ENCODE measurements around the gene AIFM3. TPM values are rescaled to one million over a fixed set of nuclear protein-coding genes. Genes with fewer than 3 reads are reported as not detected.

The AIFM3 gene
- total RNA-seq, 1 experiment from 2014 or later = 9.7 TPM

GRCh38 chr22:21022955-21023614 is 56.0 kb downstream of the AIFM3 start:
- CTCF ChIA-PET = no interaction called here
- Histone ChIP-seq H2AFZ (ENCODE audit: low read depth, low read length, poor library complexity, severe bottlenecking) (no peak overlapping the region), H3K4me1 (ENCODE audit: control insufficient read depth in 1 of 2, insufficient read depth in 2 of 2, low read length in 2 of 2) (no peaks in the 10 kb centered on the region), H3K27me3 (ENCODE audit: insufficient read depth, low read length) (no peaks in the 10 kb centered on the region), H4K20me1 (ENCODE audit: insufficient read depth) (no peaks in the 10 kb centered on the region), H3K9me3 (ENCODE audit: control insufficient read depth in 1 of 2, insufficient read depth in 1 of 2, low read depth in 1 of 2, low read length in 2 of 2) (no peaks in the 10 kb centered on the region), H3K9me2 (ENCODE audit: insufficient read depth) (no peaks in the 10 kb centered on the region), H3K36me3 (ENCODE audit: control insufficient read depth in 1 of 2, insufficient read depth in 2 of 2, low read length in 2 of 2) (no peaks in the 10 kb centered on the region), H3K4me3 (replicated peaks in 1 of 2; ENCODE audit: low read depth in 1 of 2, low read length in 2 of 2) (no peak overlapping the region), H3K4me2 (ENCODE audit: low read length) (no peak overlapping the region), H3K9ac (ENCODE audit: low read length) (no peak overlapping the region), H3K79me2 (ENCODE audit: insufficient read depth, low read length) (no peaks in the 10 kb centered on the region), H3K27ac (ENCODE audit: low read depth, low read length) (no peak overlapping the region)
- no TSS peak for BruUV-seq (replicated peaks)
- DNase-seq (ENCODE audit: low read depth, low spot score) = no peak
- RAD21 ChIA-PET (ENCODE audit: low non-redundant PET in 1 of 2, low total read pairs in 2 of 2, uncharacterized antibody in 2 of 2, unreplicated experiment in 2 of 2) = no interaction called here
- peak; percentile 57; the same call in 1 of the 2 replicates for ATAC-seq
- intact Hi-C loops (cut with micrococcal nuclease) = no loop called here
- POLR2A ChIA-PET = no interaction called here
- no peak for TF ChIP-seq CBX3 (IDR thresholded peaks at IDR 0.05; ENCODE audit: low read depth)
- TF ChIP-seq CTCF (IDR thresholded peaks at IDR 0.05 in 2 of 3, conservative IDR thresholded peaks at IDR 0.05 in 1 of 3; ENCODE audit: borderline replicate concordance in 1 of 3, insufficient read depth in 1 of 3, low read depth in 2 of 3, low read length in 2 of 3) = peak in 2 of 3 experiments; percentile 18 to 30; a peak in 3 of 6 replicates
- TF ChIP-seq POLR2AphosphoS5 (IDR thresholded peaks at IDR 0.05; ENCODE audit: low read depth, low read length) = no peak

GRCh38 chr22:21025266-21025665 is 58.2 kb downstream of the AIFM3 start:
- Histone ChIP-seq H2AFZ (ENCODE audit: low read depth, low read length, poor library complexity, severe bottlenecking) (no peak overlapping the region), H4K20me1 (ENCODE audit: insufficient read depth) (no peaks in the 10 kb centered on the region), H3K9me3 (ENCODE audit: control insufficient read depth in 1 of 2, insufficient read depth in 1 of 2, low read depth in 1 of 2, low read length in 2 of 2) (no peaks in the 10 kb centered on the region), H3K4me3 (replicated peaks in 1 of 2; ENCODE audit: low read depth in 1 of 2, low read length in 2 of 2) (no peak overlapping the region), H3K4me1 (ENCODE audit: control insufficient read depth in 1 of 2, insufficient read depth in 2 of 2, low read length in 2 of 2) (no peaks in the 10 kb centered on the region), H3K79me2 (ENCODE audit: insufficient read depth, low read length) (no peaks in the 10 kb centered on the region), H3K27ac (ENCODE audit: low read depth, low read length) (no peak overlapping the region), H3K36me3 (ENCODE audit: control insufficient read depth in 1 of 2, insufficient read depth in 2 of 2, low read length in 2 of 2) (no peaks in the 10 kb centered on the region), H3K4me2 (ENCODE audit: low read length) (no peak overlapping the region), H3K9ac (ENCODE audit: low read length) (no peak overlapping the region), H3K9me2 (ENCODE audit: insufficient read depth) (no peaks in the 10 kb centered on the region), H3K27me3 (ENCODE audit: insufficient read depth, low read length) (no peaks in the 10 kb centered on the region)
- no peak for ATAC-seq
- DNase-seq (ENCODE audit: low read depth, low spot score) = no peak
- intact Hi-C loops (cut with micrococcal nuclease) = no loop called here
- CTCF ChIA-PET = no interaction called here
- RAD21 ChIA-PET (ENCODE audit: low non-redundant PET in 1 of 2, low total read pairs in 2 of 2, uncharacterized antibody in 2 of 2, unreplicated experiment in 2 of 2) = no interaction called here
- POLR2A ChIA-PET = interaction anchor here (0.7 kb wide), 1 partner anchor 13 kb away, joined by 3 read pairs; no protein-coding TSS in a partner anchor
- BruUV-seq (replicated peaks) = no TSS peak
- no peak for TF ChIP-seq CBX3 (IDR thresholded peaks at IDR 0.05; ENCODE audit: low read depth)
- TF ChIP-seq SP1 (IDR thresholded peaks at IDR 0.05; ENCODE audit: low read depth) = no peak
- TF ChIP-seq ELF1 (IDR thresholded peaks at IDR 0.05; ENCODE audit: borderline replicate concordance, low read depth) = no peak
- TF ChIP-seq EZH2phosphoT487 (IDR thresholded peaks at IDR 0.05; ENCODE audit: borderline replicate concordance) = no peak
- no peak for TF ChIP-seq POLR2AphosphoS5 (IDR thresholded peaks at IDR 0.05; ENCODE audit: low read depth, low read length)
- no peak for TF ChIP-seq ZBTB33 (IDR thresholded peaks at IDR 0.05; ENCODE audit: extremely low read depth, insufficient replicate concordance, low read length)
- no peak for TF ChIP-seq CEBPB (IDR thresholded peaks at IDR 0.05; ENCODE audit: low read depth)
- TF ChIP-seq RAD21 (IDR thresholded peaks at IDR 0.05; ENCODE audit: low read depth) = no peak
- no peak for TF ChIP-seq ATF3 (IDR thresholded peaks at IDR 0.05)
- no peak for TF ChIP-seq JUND (IDR thresholded peaks at IDR 0.05)
